DOHH2 (cell line): ENCODE data around the gene PEX26.
A peak's percentile ranks its signal among the peaks of the same experiment; 100 is the strongest.

Experiments used
- H3F3A ChIP-seq: fragments of 200-600 bp; sonication (generic), shearing (Covaris generic); 2 replicates; pipeline ENCODE4 v1.6.0; 2016; ENCODE audit warnings: antibody characterized with exemption, mild to moderate bottlenecking; ENCODE audit not compliant: control insufficient read depth, insufficient read depth
- H3K27ac ChIP-seq: fragments of 200-600 bp; sonication (generic); 2 replicates; pipeline ENCODE4 v1.5.1; 2014; ENCODE audit warnings: low read depth, mild to moderate bottlenecking, low read length, moderate library complexity
- H3K27me3 ChIP-seq: fragments of 200-600 bp; sonication (generic); 2 replicates; pipeline ENCODE4 v1.6.1; 2014; ENCODE audit warnings: mild to moderate bottlenecking, low read length, mixed read lengths; ENCODE audit not compliant: control insufficient read depth
- H3K36me3 ChIP-seq: fragments of 200-600 bp; sonication (generic); 2 replicates; pipeline ENCODE4 v1.6.1; 2014; ENCODE audit warnings: mild to moderate bottlenecking, low read length, moderate library complexity, mixed read lengths; ENCODE audit not compliant: control insufficient read depth
- H3K4me1 ChIP-seq: fragments of 200-600 bp; sonication (generic); 2 replicates; pipeline ENCODE4 v1.6.1; 2014; ENCODE audit warnings: mild to moderate bottlenecking, low read length, mixed read lengths; ENCODE audit not compliant: control insufficient read depth
- H3K4me2 ChIP-seq: fragments of 200-600 bp; sonication (generic); 2 replicates; pipeline ENCODE4 v1.6.0; 2014; ENCODE audit warnings: mild to moderate bottlenecking, low read length, moderate library complexity
- H3K4me3 ChIP-seq: fragments of 200-600 bp; sonication (generic); 2 replicates; pipeline ENCODE4 v1.5.1; 2014; ENCODE audit warnings: mild to moderate bottlenecking, low read length, mixed read lengths
- H3K79me2 ChIP-seq: fragments of 200-600 bp; sonication (generic); 2 replicates; pipeline ENCODE4 v1.6.1; 2014; ENCODE audit warnings: mild to moderate bottlenecking, low read length, mixed read lengths; ENCODE audit not compliant: control insufficient read depth
- H3K9me2 ChIP-seq: fragments of 200-600 bp; sonication (generic); replicated peaks from 2 replicates; pipeline ENCODE4 v1.6.1; 2014; ENCODE audit warnings: mild to moderate bottlenecking, low read length, mixed read lengths; ENCODE audit not compliant: control insufficient read depth
- H3K9me3 ChIP-seq: fragments of 200-600 bp; sonication (generic); 2 replicates; pipeline ENCODE4 v1.6.1; 2014; ENCODE audit warnings: antibody characterized with exemption, low read length, mixed read lengths; ENCODE audit not compliant: control insufficient read depth, insufficient read depth
- H4K20me1 ChIP-seq: fragments of 200-600 bp; sonication (generic); 2 replicates; pipeline ENCODE4 v1.6.0; 2014; ENCODE audit warnings: low read depth, mild to moderate bottlenecking, antibody characterized with exemption, low read length, moderate library complexity; ENCODE audit not compliant: control insufficient read depth, insufficient read depth
- CTCF ChIP-seq: fragments of 200-600 bp; sonication (generic); IDR thresholded peaks from one replicate; pipeline ENCODE4 v1.5.1; 2014; ENCODE audit warnings: antibody characterized with exemption, mild to moderate bottlenecking, low read depth, low read length; ENCODE audit not compliant: poor library complexity, severe bottlenecking
- EZH2phosphoT487 ChIP-seq: fragments of 200-600 bp; sonication (generic); IDR thresholded peaks from 2 replicates; pipeline ENCODE4 v1.6.1; 2017; ENCODE audit warnings: borderline replicate concordance, mild to moderate bottlenecking, antibody characterized with exemption, low read length, moderate library complexity, mixed read lengths

PEX26 gene

GRCh38 chr22:18067548-18068341, 10.0 kb upstream of the PEX26 start:
- Histone ChIP-seq H3K27me3 (no peaks in the 10 kb centered on the region), H3K4me1 (peaks cover 84% of the 10 kb centered on the region), H3K36me3 (peaks cover 10% of the 10 kb centered on the region; the same call in 1 of the 2 replicates)

GRCh38 chr22:18068381-18068988, 9.3 kb upstream of the PEX26 start:
- Histone ChIP-seq H3F3A (peaks cover 21% of the 10 kb centered on the region), H3K27ac (0 out of 2 replicates have a peak overlapping the region, but pooled peaks have one; percentile 1), H3K79me2 (no peaks in the 10 kb centered on the region), H3K4me1 (peaks cover 87% of the 10 kb centered on the region), H3K4me3 (peak overlapping the region; percentile 14; the same call in 1 of the 2 replicates), H3K27me3 (no peaks in the 10 kb centered on the region), H3K36me3 (peaks cover 10% of the 10 kb centered on the region; the same call in 1 of the 2 replicates), H3K9me2 (no peaks in the 10 kb centered on the region), H4K20me1 (no peaks in the 10 kb centered on the region), H3K9me3 (no peaks in the 10 kb centered on the region), H3K4me2 (peak overlapping the region; percentile 48)
- TF ChIP-seq CTCF (no peak), EZH2phosphoT487 (no peak)

More at GRCh38 chr22:18067548-18068341, 10.0 kb upstream of the PEX26 start:
- Histone ChIP-seq H3K9me3 (no peaks in the 10 kb centered on the region), H3K4me3 (no peak overlapping the region), H3K27ac (0 out of 2 replicates have a peak overlapping the region, but pooled peaks have one; percentile 1), H3K79me2 (no peaks in the 10 kb centered on the region), H3K4me2 (no peak overlapping the region; the same call in 1 of the 2 replicates), H4K20me1 (no peaks in the 10 kb centered on the region), H3K9me2 (no peaks in the 10 kb centered on the region), H3F3A (peaks cover 21% of the 10 kb centered on the region)
- TF ChIP-seq EZH2phosphoT487, result no peak
- TF ChIP-seq CTCF, result no peak

GRCh38 chr22:18069041-18069440, 8.7 kb upstream of the PEX26 start:
- Histone ChIP-seq H3K4me3 (no peak overlapping the region), H3K4me1 (peaks cover 87% of the 10 kb centered on the region), H3K36me3 (peaks cover 10% of the 10 kb centered on the region; the same call in 1 of the 2 replicates), H3K27ac (0 out of 2 replicates have a peak overlapping the region, but pooled peaks have one; percentile 14), H4K20me1 (no peaks in the 10 kb centered on the region), H3K9me3 (no peaks in the 10 kb centered on the region), H3K4me2 (peak overlapping the region; percentile 48), H3K9me2 (no peaks in the 10 kb centered on the region), H3K27me3 (no peaks in the 10 kb centered on the region), H3F3A (peaks cover 21% of the 10 kb centered on the region), H3K79me2 (no peaks in the 10 kb centered on the region)
- TF ChIP-seq CTCF (no peak), EZH2phosphoT487 (no peak)
